IMR-90 (cell line): ENCODE results near the gene NFX1. TPM values are rescaled to one million over a fixed set of nuclear protein-coding genes. Genes with fewer than 3 reads are reported as not detected.
A peak's percentile ranks its signal among the peaks of the same experiment; 100 is the strongest.
"Not testable (repeated sequence)": the region's sequence is repeated elsewhere in the genome, so short reads cannot be mapped to it uniquely, and the experiment has no call there.

ENCODE experiments used
- ATAC-seq: fragments of 200-7000 bp; cut with Tn5 transposase; 2 replicates; pipeline ENCODE4 v1.9.1; 2020; ENCODE audit warnings: low read depth, mild to moderate bottlenecking, moderate library complexity
- BruUV-seq: library from RNA; stranded (reverse); fragments of 400-500 nt; replicated peaks from 2 replicates; lab custom pipeline; 2021; lab: Mats Ljungman, UMichigan
- CTCF ChIA-PET: fragments of 300-600 bp; formaldehyde crosslinking; extraction: SDS; loops from one replicate; lab custom pipeline; 2021; ENCODE audit warnings: antibody characterized with exemption; lab: Yijun Ruan, JAX
- POLR2A ChIA-PET: fragments of 300-600 bp; sonication (Branson Sonifier 250); formaldehyde crosslinking; loops from one replicate; lab custom pipeline; 2022; ENCODE audit warnings: antibody characterized with exemption; ENCODE audit not compliant: unreplicated experiment; lab: Charles Lee
- DNase-seq: peaks from one replicate; pipeline ENCODE4 v3.0.0; 2013
- H2AFZ ChIP-seq: replicated peaks from 2 replicates; pipeline ENCODE3; 2013; ENCODE audit warnings: low read length, mild to moderate bottlenecking; ENCODE audit not compliant: poor library complexity
- H2AK5ac ChIP-seq: 2 replicates; pipeline ENCODE4 v1.6.1; 2013; ENCODE audit warnings: low read depth, low read length, inconsistent platforms
- H2AK9ac ChIP-seq: replicated peaks from 2 replicates; pipeline ENCODE3; 2013; ENCODE audit warnings: mild to moderate bottlenecking, low read depth, low read length, moderate library complexity; ENCODE audit not compliant: poor library complexity
- H2BK120ac ChIP-seq: 2 replicates; pipeline ENCODE4 v1.6.1; 2013; ENCODE audit warnings: low read depth, low read length, inconsistent platforms
- H2BK15ac ChIP-seq: 3 replicates; pipeline ENCODE4 v1.6.1; 2013; ENCODE audit warnings: low read depth, low read length, inconsistent platforms
- H2BK20ac ChIP-seq: 2 replicates; pipeline ENCODE4 v1.6.1; 2013; ENCODE audit warnings: low read depth, mild to moderate bottlenecking, inconsistent platforms, low read length, moderate library complexity
- H2BK5ac ChIP-seq: 2 replicates; pipeline ENCODE4 v1.6.1; 2013; ENCODE audit warnings: mild to moderate bottlenecking, low read depth, low read length, inconsistent platforms; ENCODE audit not compliant: poor library complexity, severe bottlenecking
- H3K14ac ChIP-seq: replicated peaks from 2 replicates; pipeline ENCODE4 v1.6.1; 2013; ENCODE audit warnings: low read depth, low read length, inconsistent platforms
- H3K18ac ChIP-seq: 2 replicates; pipeline ENCODE4 v1.6.1; 2013; ENCODE audit warnings: low read depth, low read length, control low read depth
- H3K23ac ChIP-seq: 2 replicates; pipeline ENCODE4 v1.6.1; 2013; ENCODE audit warnings: low read depth, low read length, inconsistent platforms
- H3K27ac ChIP-seq: 2 replicates; pipeline ENCODE4 v1.5.1; 2013; ENCODE audit warnings: mild to moderate bottlenecking, control low read depth, low read length; ENCODE audit not compliant: insufficient read depth
- H3K27me3 ChIP-seq: 2 replicates; pipeline ENCODE4 v1.6.1; 2013; ENCODE audit warnings: low read length; ENCODE audit not compliant: control insufficient read depth, insufficient read depth
- H3K36me3 ChIP-seq: 2 replicates; pipeline ENCODE4 v1.6.1; 2013; ENCODE audit warnings: low read length, mixed read lengths; ENCODE audit not compliant: control insufficient read depth, insufficient read depth
- H3K4ac ChIP-seq: 2 replicates; pipeline ENCODE4 v1.6.1; 2013; ENCODE audit warnings: low read depth, low read length, inconsistent platforms
- H3K4me1 ChIP-seq: 2 replicates; pipeline ENCODE4 v1.6.1; 2013; ENCODE audit warnings: low read length, mixed read lengths; ENCODE audit not compliant: control insufficient read depth, insufficient read depth
- H3K4me2 ChIP-seq: 2 replicates; pipeline ENCODE4 v1.6.1; 2013; ENCODE audit warnings: low read depth, mild to moderate bottlenecking, control low read depth, low read length, moderate library complexity
- H3K4me3 ChIP-seq: 2 replicates; pipeline ENCODE4 v1.5.1; 2013; ENCODE audit warnings: low read depth, mild to moderate bottlenecking, control low read depth, low read length, moderate library complexity; ENCODE audit not compliant: insufficient read depth
- H3K56ac ChIP-seq: 2 replicates; pipeline ENCODE4 v1.6.1; 2013; ENCODE audit warnings: low read length, inconsistent platforms; ENCODE audit not compliant: insufficient read depth; ENCODE audit errors: extremely low read depth
- H3K79me1 ChIP-seq, 2 experiments: 2 replicates each; pipeline ENCODE4 v1.6.1; 2013; ENCODE audit warnings: low read length in 2 of 2, inconsistent platforms in 1 of 2, low read depth in 1 of 2
- H3K9ac ChIP-seq: 2 replicates; pipeline ENCODE4 v1.6.1; 2013; ENCODE audit warnings: low read depth, low read length, control low read depth
- H3K9me1 ChIP-seq: 2 replicates; pipeline ENCODE4 v1.6.1; 2013; ENCODE audit warnings: low read length, inconsistent platforms; ENCODE audit not compliant: insufficient read depth
- H3K9me3 ChIP-seq: 2 replicates; pipeline ENCODE4 v1.6.1; 2013; ENCODE audit warnings: low read length; ENCODE audit not compliant: control insufficient read depth, insufficient read depth
- H4K20me1 ChIP-seq: 2 replicates; pipeline ENCODE4 v1.6.1; 2013; ENCODE audit warnings: low read length, inconsistent platforms; ENCODE audit not compliant: insufficient read depth
- H4K5ac ChIP-seq: 2 replicates; pipeline ENCODE4 v1.6.1; 2013; ENCODE audit warnings: mild to moderate bottlenecking, low read depth, low read length, control low read depth
- H4K8ac ChIP-seq, 2 experiments: 2 replicates each; pipeline ENCODE4 v1.6.1; 2013; ENCODE audit warnings: low read depth in 2 of 2, low read length in 2 of 2, control low read depth in 1 of 2, inconsistent platforms in 1 of 2
- H4K91ac ChIP-seq: 2 replicates; pipeline ENCODE4 v1.6.1; 2013; ENCODE audit warnings: low read depth, low read length, inconsistent platforms; ENCODE audit not compliant: insufficient read depth
- WGBS, 2 experiments: methylation state at CpG; one replicate each; pipeline versions ENCODE4 v1.1.5 to v1.1.7; 2013; ENCODE audit warnings: missing lambda C conversion rate in 2 of 2; ENCODE audit not compliant: insufficient read length in 1 of 2; ENCODE audit errors: extremely low coverage in 2 of 2; 5-methylcytosine and 5-hydroxymethylcytosine counted together
- dilution Hi-C: fragments of 300-500 bp; cut with HindIII; formaldehyde crosslinking; loops from one replicate; pipeline ENCODE4 v1.14.3; 2018; ENCODE audit warnings: low sequenced_read_pairs; ENCODE audit not compliant: unreplicated experiment
- in situ Hi-C: fragments of 300-500 bp; cut with MboI; formaldehyde crosslinking; loops from 3 replicates; pipeline ENCODE4 v1.14.3; 2019; ENCODE audit warnings: low sequenced_read_pairs, inconsistent platforms, mixed read lengths
- intact Hi-C: fragments of 100-400 bp; cut with micrococcal nuclease; formaldehyde crosslinking; loops from 2 replicates; pipeline ENCODE4 v1.10.0; 2022
- polyA plus RNA-seq, 3 experiments: library from polyadenylated mRNA; depleted of rRNA; stranded (reverse); fragments of >200 nt; gene quantifications; 2 replicates each; pipeline ENCODE4 v1.2.3, GENCODE V29; 2012; ENCODE audit warnings: low replicate concordance in 1 of 3
- total RNA-seq: library from RNA; depleted of rRNA; stranded (reverse); fragments of >200 nt; gene quantifications from 2 replicates; pipeline ENCODE4 v1.2.3, GENCODE V29; 2012

The NFX1 gene
- total and polyA plus RNA-seq, 2 of the 4 experiments (the other 2 are of a cell fraction) = 27.0 to 36.0 TPM

GRCh38 chr9:33317136-33317535, 26.8 kb downstream of the NFX1 start:
- H2BK120ac ChIP-seq, intact Hi-C loops, H3K23ac ChIP-seq, H2AFZ ChIP-seq, H4K5ac ChIP-seq, H3K9me1 ChIP-seq, ATAC-seq, H3K27me3 ChIP-seq, dilution Hi-C loops, H3K18ac ChIP-seq, H3K27ac ChIP-seq, H3K14ac ChIP-seq, H2AK9ac ChIP-seq, H3K9me3 ChIP-seq, H4K20me1 ChIP-seq, H2AK5ac ChIP-seq, H2BK20ac ChIP-seq, BruUV-seq, H3K56ac ChIP-seq, H3K4me3 ChIP-seq, H4K91ac ChIP-seq, H2BK15ac ChIP-seq, H3K9ac ChIP-seq, DNase-seq, H3K4me2 ChIP-seq, H4K8ac ChIP-seq, H2BK5ac ChIP-seq, in situ Hi-C loops: not testable (repeated sequence)
- ChIA-PET POLR2A (interaction anchor here (0.6 kb wide), 1 partner anchor 34 kb away, joined by 3 read pairs; no protein-coding TSS in a partner anchor), CTCF (interaction anchor here (0.6 to 1.5 kb wide), 2 partner anchors 58 to 249 kb away, joined by 3 to 4 read pairs; no protein-coding TSS in a partner anchor)
- Histone ChIP-seq H3K4me1 (peaks cover 19% of the 10 kb centered on the region), H3K4ac (peak overlapping the region; percentile 31; the same call in 1 of the 2 replicates), H3K36me3 (peaks cover 46% of the 10 kb centered on the region), H3K79me1 (peaks cover 28% of the 10 kb centered on the region in 2 experiments)
- WGBS, 2 experiments = no CpG with 5 or more reads among the region's 3 CpGs
